GM21786 (cell line): ENCODE measurements around the gene EIF1AX.
"Not testable (repeated sequence)": the region's sequence is repeated elsewhere in the genome, so short reads cannot be mapped to it uniquely, and the experiment has no call there.

ENCODE experiments used
- ATAC-seq: cut with Tn5 transposase; IDR thresholded peaks from one replicate; pipeline ENCODE4 v1.9.1; 2021; ENCODE audit not compliant: unreplicated experiment

Gene EIF1AX

GRCh38 chrX:20141281-20142220 lies at the start of gene EIF1AX:
Gene EIF1AX (minus strand): TSS chrX:20141838. CDS start chrX:20141640, 198 bp downstream.
- ATAC-seq = peak; percentile 99

- ATAC-seq = no peak
These were observed 47.5 kb upstream of the EIF1AX start for GRCh38 chrX:20189171-20189570.

- ATAC-seq = peak; percentile 56
These were observed 40.1 kb upstream of the EIF1AX start for GRCh38 chrX:20181598-20182329.

GRCh38 chrX:20177093-20177492 lies 35.5 kb upstream of the EIF1AX start:
- ATAC-seq = no peak

GRCh38 chrX:20173856-20174255 lies 32.2 kb upstream of the EIF1AX start:
- ATAC-seq = no peak

- no peak for ATAC-seq
These were observed 31.7 kb upstream of the EIF1AX start for GRCh38 chrX:20173313-20173712.

GRCh38 chrX:20171887-20172286 lies 30.2 kb upstream of the EIF1AX start:
- no peak for ATAC-seq

- ATAC-seq = not testable (repeated sequence)
These were observed 20.9 kb upstream of the EIF1AX start for GRCh38 chrX:20162516-20162915.

- no peak for ATAC-seq
These were observed 18.3 kb upstream of the EIF1AX start for GRCh38 chrX:20159797-20160385.

GRCh38 chrX:20151689-20152088 lies 10.1 kb upstream of the EIF1AX start:
- ATAC-seq = no peak

- ATAC-seq = no peak
These were observed 7.7 kb upstream of the EIF1AX start for GRCh38 chrX:20149326-20149725.

- no peak for ATAC-seq
These were observed 5.9 kb upstream of the EIF1AX start for GRCh38 chrX:20147561-20147960.

GRCh38 chrX:20144491-20144890 lies 2.9 kb upstream of the EIF1AX start:
- ATAC-seq = no peak

- ATAC-seq = no peak
These were observed 1.9 kb upstream of the EIF1AX start for GRCh38 chrX:20143561-20143960.

- ATAC-seq = no peak
These were observed 1.5 kb upstream of the EIF1AX start for GRCh38 chrX:20143111-20143510.

- no peak for ATAC-seq
These were observed 1.2 kb downstream of the EIF1AX start for GRCh38 chrX:20140420-20140819.

- no peak for ATAC-seq
These were observed 1.7 kb downstream of the EIF1AX start for GRCh38 chrX:20139966-20140365.

GRCh38 chrX:20135944-20136343 lies 5.7 kb downstream of the EIF1AX start:
- ATAC-seq = no peak

GRCh38 chrX:20132666-20133065 lies 9.0 kb downstream of the EIF1AX start:
- no peak for ATAC-seq

- ATAC-seq = no peak
These were observed 11.3 kb downstream of the EIF1AX start for GRCh38 chrX:20130357-20130756.

GRCh38 chrX:20129547-20129946 lies 12.1 kb downstream of the EIF1AX start:
- ATAC-seq = no peak

- ATAC-seq = no peak
These were observed 13.0 kb downstream of the EIF1AX start for GRCh38 chrX:20128670-20129069.
